DOHH2 (cell line): ENCODE measurements around the gene TEDC2.
A peak's percentile ranks its signal among the peaks of the same experiment; 100 is the strongest.

Source experiments
- H3F3A ChIP-seq: fragments of 200-600 bp; sonication (generic), shearing (Covaris generic); 2 replicates; pipeline ENCODE4 v1.6.0; 2016; ENCODE audit warnings: antibody characterized with exemption, mild to moderate bottlenecking; ENCODE audit not compliant: control insufficient read depth, insufficient read depth
- H3K27ac ChIP-seq: fragments of 200-600 bp; sonication (generic); 2 replicates; pipeline ENCODE4 v1.5.1; 2014; ENCODE audit warnings: low read depth, mild to moderate bottlenecking, low read length, moderate library complexity
- H3K27me3 ChIP-seq: fragments of 200-600 bp; sonication (generic); 2 replicates; pipeline ENCODE4 v1.6.1; 2014; ENCODE audit warnings: mild to moderate bottlenecking, low read length, mixed read lengths; ENCODE audit not compliant: control insufficient read depth
- H3K36me3 ChIP-seq: fragments of 200-600 bp; sonication (generic); 2 replicates; pipeline ENCODE4 v1.6.1; 2014; ENCODE audit warnings: mild to moderate bottlenecking, low read length, moderate library complexity, mixed read lengths; ENCODE audit not compliant: control insufficient read depth
- H3K4me1 ChIP-seq: fragments of 200-600 bp; sonication (generic); 2 replicates; pipeline ENCODE4 v1.6.1; 2014; ENCODE audit warnings: mild to moderate bottlenecking, low read length, mixed read lengths; ENCODE audit not compliant: control insufficient read depth
- H3K4me2 ChIP-seq: fragments of 200-600 bp; sonication (generic); 2 replicates; pipeline ENCODE4 v1.6.0; 2014; ENCODE audit warnings: mild to moderate bottlenecking, low read length, moderate library complexity
- H3K4me3 ChIP-seq: fragments of 200-600 bp; sonication (generic); 2 replicates; pipeline ENCODE4 v1.5.1; 2014; ENCODE audit warnings: mild to moderate bottlenecking, low read length, mixed read lengths
- H3K79me2 ChIP-seq: fragments of 200-600 bp; sonication (generic); 2 replicates; pipeline ENCODE4 v1.6.1; 2014; ENCODE audit warnings: mild to moderate bottlenecking, low read length, mixed read lengths; ENCODE audit not compliant: control insufficient read depth
- H3K9me2 ChIP-seq: fragments of 200-600 bp; sonication (generic); replicated peaks from 2 replicates; pipeline ENCODE4 v1.6.1; 2014; ENCODE audit warnings: mild to moderate bottlenecking, low read length, mixed read lengths; ENCODE audit not compliant: control insufficient read depth
- H3K9me3 ChIP-seq: fragments of 200-600 bp; sonication (generic); 2 replicates; pipeline ENCODE4 v1.6.1; 2014; ENCODE audit warnings: antibody characterized with exemption, low read length, mixed read lengths; ENCODE audit not compliant: control insufficient read depth, insufficient read depth
- H4K20me1 ChIP-seq: fragments of 200-600 bp; sonication (generic); 2 replicates; pipeline ENCODE4 v1.6.0; 2014; ENCODE audit warnings: low read depth, mild to moderate bottlenecking, antibody characterized with exemption, low read length, moderate library complexity; ENCODE audit not compliant: control insufficient read depth, insufficient read depth
- CTCF ChIP-seq: fragments of 200-600 bp; sonication (generic); IDR thresholded peaks from one replicate; pipeline ENCODE4 v1.5.1; 2014; ENCODE audit warnings: antibody characterized with exemption, mild to moderate bottlenecking, low read depth, low read length; ENCODE audit not compliant: poor library complexity, severe bottlenecking
- EZH2phosphoT487 ChIP-seq: fragments of 200-600 bp; sonication (generic); IDR thresholded peaks from 2 replicates; pipeline ENCODE4 v1.6.1; 2017; ENCODE audit warnings: borderline replicate concordance, mild to moderate bottlenecking, antibody characterized with exemption, low read length, moderate library complexity, mixed read lengths

The TEDC2 gene

GRCh38 chr16:2487517-2487842 is 27.6 kb downstream of the TEDC2 start:
- Histone ChIP-seq H3K79me2 (peaks cover 51% of the 10 kb centered on the region), H3F3A (no peaks in the 10 kb centered on the region), H3K4me2 (peak overlapping the region; percentile 40), H3K4me3 (no peak overlapping the region), H3K9me2 (no peaks in the 10 kb centered on the region), H4K20me1 (0 out of 2 replicates have a peak, but pooled peaks cover 6% of the 10 kb centered on the region), H3K27ac (no peak overlapping the region), H3K36me3 (peaks cover 13% of the 10 kb centered on the region), H3K27me3 (no peaks in the 10 kb centered on the region), H3K9me3 (no peaks in the 10 kb centered on the region), H3K4me1 (peaks cover 14% of the 10 kb centered on the region)
- TF ChIP-seq EZH2phosphoT487 (no peak), CTCF (no peak)

GRCh38 chr16:2487903-2488531 is 28.1 kb downstream of the TEDC2 start:
- peak overlapping the region; percentile 40; the same call in 1 of the 2 replicates for H3K4me2 ChIP-seq
- no peaks in the 10 kb centered on the region for H3K9me3 ChIP-seq
- peaks cover 13% of the 10 kb centered on the region for H3K36me3 ChIP-seq
- TF ChIP-seq EZH2phosphoT487: no peak
- TF ChIP-seq CTCF: no peak
- no peak overlapping the region for H3K4me3 ChIP-seq
- peaks cover 14% of the 10 kb centered on the region for H3K4me1 ChIP-seq
- H3K79me2 ChIP-seq: peaks cover 51% of the 10 kb centered on the region
- no peaks in the 10 kb centered on the region for H3F3A ChIP-seq
- no peaks in the 10 kb centered on the region for H3K27me3 ChIP-seq
- H3K27ac ChIP-seq: no peak overlapping the region
- H3K9me2 ChIP-seq: no peaks in the 10 kb centered on the region
- 0 out of 2 replicates have a peak, but pooled peaks cover 6% of the 10 kb centered on the region for H4K20me1 ChIP-seq

- Histone ChIP-seq H3K4me2 (no peak overlapping the region), H3K4me3 (no peak overlapping the region), H3K27ac (no peak overlapping the region), H3K9me2 (no peaks in the 10 kb centered on the region), H3K27me3 (no peaks in the 10 kb centered on the region), H4K20me1 (0 out of 2 replicates have a peak, but pooled peaks cover 6% of the 10 kb centered on the region), H3K36me3 (peaks cover 13% of the 10 kb centered on the region), H3F3A (no peaks in the 10 kb centered on the region), H3K4me1 (peaks cover 14% of the 10 kb centered on the region), H3K79me2 (peaks cover 51% of the 10 kb centered on the region), H3K9me3 (no peaks in the 10 kb centered on the region)
- TF ChIP-seq EZH2phosphoT487 (no peak), CTCF (no peak)
Observed at GRCh38 chr16:2489581-2489980, 29.7 kb downstream of the TEDC2 start.
